ENCODE measurements around the gene LMLN.

DNA sequence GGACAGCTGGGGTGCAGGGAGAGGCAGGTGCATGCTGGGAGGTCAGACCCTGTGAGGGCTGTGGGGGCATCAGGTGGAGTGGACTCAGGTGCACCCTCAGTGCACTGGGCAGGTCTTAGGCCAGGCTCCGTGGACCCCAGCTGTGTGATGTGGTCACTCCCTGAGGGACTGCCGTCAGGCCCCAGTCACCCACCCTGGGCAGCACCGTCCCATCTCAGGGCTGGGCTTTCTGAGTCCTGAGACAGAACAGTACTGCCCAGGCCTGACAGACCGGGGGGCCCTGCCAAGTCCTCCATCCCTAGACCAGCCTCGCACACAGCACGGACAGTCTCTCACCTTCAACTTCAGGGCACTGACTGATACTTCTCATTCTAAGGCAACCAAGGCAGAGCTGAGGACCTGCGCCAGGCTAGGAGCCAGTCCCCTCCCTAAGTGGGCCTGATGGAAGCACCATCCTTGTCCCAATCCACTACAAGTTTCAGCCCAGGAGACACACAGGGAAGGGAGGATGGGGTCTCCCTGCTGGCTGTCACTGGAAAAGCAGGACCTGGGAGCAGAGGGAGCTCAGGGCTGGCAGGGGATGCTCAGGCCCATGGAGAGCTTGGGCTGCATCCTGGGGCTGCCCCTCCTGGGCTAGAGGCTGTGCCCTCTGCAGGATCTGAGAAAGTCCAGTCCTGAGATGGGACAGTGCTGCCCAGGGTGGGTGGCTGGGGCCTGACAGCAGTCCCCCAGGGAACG, 86.3 kb downstream of the LMLN start:
- TF ChIP-seq, protein P1, sequence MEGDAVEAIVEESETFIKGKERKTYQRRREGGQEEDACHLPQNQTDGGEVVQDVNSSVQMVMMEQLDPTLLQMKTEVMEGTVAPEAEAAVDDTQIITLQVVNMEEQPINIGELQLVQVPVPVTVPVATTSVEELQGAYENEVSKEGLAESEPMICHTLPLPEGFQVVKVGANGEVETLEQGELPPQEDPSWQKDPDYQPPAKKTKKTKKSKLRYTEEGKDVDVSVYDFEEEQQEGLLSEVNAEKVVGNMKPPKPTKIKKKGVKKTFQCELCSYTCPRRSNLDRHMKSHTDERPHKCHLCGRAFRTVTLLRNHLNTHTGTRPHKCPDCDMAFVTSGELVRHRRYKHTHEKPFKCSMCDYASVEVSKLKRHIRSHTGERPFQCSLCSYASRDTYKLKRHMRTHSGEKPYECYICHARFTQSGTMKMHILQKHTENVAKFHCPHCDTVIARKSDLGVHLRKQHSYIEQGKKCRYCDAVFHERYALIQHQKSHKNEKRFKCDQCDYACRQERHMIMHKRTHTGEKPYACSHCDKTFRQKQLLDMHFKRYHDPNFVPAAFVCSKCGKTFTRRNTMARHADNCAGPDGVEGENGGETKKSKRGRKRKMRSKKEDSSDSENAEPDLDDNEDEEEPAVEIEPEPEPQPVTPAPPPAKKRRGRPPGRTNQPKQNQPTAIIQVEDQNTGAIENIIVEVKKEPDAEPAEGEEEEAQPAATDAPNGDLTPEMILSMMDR (conservative IDR thresholded peaks at IDR 0.05; ENCODE audit: low read length), result no peak
- TF ChIP-seq EZH2phosphoT487 (IDR thresholded peaks at IDR 0.05; ENCODE audit: borderline replicate concordance, low read depth, low read length), result no peak

All from OCI-LY7 (cell line).